PFSK-1 (cell line): Measurements from ENCODE around the gene NRDC.

Experiments used
- POLR2AphosphoS5 ChIP-seq: IDR thresholded peaks from 2 replicates; pipeline ENCODE4 v1.6.1; 2012; ENCODE audit warnings: low read depth, mild to moderate bottlenecking, control low read depth, low read length, moderate library complexity
- SIN3A ChIP-seq: IDR thresholded peaks from 2 replicates; pipeline ENCODE4 v1.6.1; 2012; ENCODE audit warnings: mild to moderate bottlenecking, low read length, moderate library complexity, borderline replicate concordance; ENCODE audit not compliant: insufficient read depth
- TAF1 ChIP-seq: IDR thresholded peaks from 2 replicates; pipeline ENCODE4 v1.6.1; 2012; ENCODE audit warnings: low read length, control low read depth, borderline replicate concordance; ENCODE audit not compliant: insufficient read depth
- TF ChIP-seq, protein P1 (sequence below), 2 experiments: IDR thresholded peaks; 2 replicates each; pipeline versions ENCODE4 v1.6.1 to v1.8.0; 2011 to 2012; ENCODE audit warnings: low read depth in 2 of 2, low read length in 2 of 2, control low read depth in 1 of 2, inconsistent platforms in 1 of 2, mild to moderate bottlenecking in 1 of 2, moderate library complexity in 1 of 2; ENCODE audit not compliant: insufficient read depth in 1 of 2

- TF ChIP-seq, protein P1, sequence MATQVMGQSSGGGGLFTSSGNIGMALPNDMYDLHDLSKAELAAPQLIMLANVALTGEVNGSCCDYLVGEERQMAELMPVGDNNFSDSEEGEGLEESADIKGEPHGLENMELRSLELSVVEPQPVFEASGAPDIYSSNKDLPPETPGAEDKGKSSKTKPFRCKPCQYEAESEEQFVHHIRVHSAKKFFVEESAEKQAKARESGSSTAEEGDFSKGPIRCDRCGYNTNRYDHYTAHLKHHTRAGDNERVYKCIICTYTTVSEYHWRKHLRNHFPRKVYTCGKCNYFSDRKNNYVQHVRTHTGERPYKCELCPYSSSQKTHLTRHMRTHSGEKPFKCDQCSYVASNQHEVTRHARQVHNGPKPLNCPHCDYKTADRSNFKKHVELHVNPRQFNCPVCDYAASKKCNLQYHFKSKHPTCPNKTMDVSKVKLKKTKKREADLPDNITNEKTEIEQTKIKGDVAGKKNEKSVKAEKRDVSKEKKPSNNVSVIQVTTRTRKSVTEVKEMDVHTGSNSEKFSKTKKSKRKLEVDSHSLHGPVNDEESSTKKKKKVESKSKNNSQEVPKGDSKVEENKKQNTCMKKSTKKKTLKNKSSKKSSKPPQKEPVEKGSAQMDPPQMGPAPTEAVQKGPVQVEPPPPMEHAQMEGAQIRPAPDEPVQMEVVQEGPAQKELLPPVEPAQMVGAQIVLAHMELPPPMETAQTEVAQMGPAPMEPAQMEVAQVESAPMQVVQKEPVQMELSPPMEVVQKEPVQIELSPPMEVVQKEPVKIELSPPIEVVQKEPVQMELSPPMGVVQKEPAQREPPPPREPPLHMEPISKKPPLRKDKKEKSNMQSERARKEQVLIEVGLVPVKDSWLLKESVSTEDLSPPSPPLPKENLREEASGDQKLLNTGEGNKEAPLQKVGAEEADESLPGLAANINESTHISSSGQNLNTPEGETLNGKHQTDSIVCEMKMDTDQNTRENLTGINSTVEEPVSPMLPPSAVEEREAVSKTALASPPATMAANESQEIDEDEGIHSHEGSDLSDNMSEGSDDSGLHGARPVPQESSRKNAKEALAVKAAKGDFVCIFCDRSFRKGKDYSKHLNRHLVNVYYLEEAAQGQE (IDR thresholded peaks at IDR 0.05; ENCODE audit: insufficient read depth in 1 of 2, low read depth in 2 of 2, low read length in 2 of 2) = no peak
- TF ChIP-seq POLR2AphosphoS5 = no peak
- no peak for TF ChIP-seq TAF1
- no peak for TF ChIP-seq SIN3A
These were observed 127.8 kb downstream of the NRDC start for GRCh38 chr1:51750729-51751128.
